Stomach (tissue), 4 donors: ENCODE measurements around the gene TUBE1.

Experiments used
- CTCF ChIP-seq, 7 experiments: fragments of 450-650 bp in 4 of 7; fragments of 200-600 bp in 3 of 7; sonication (generic) in 3 of 7; IDR thresholded peaks; one replicate each; pipeline ENCODE4 v1.5.1; 2016 to 2019; ENCODE audit warnings: antibody characterized with exemption in 7 of 7, control low read depth in 2 of 7, mild to moderate bottlenecking in 1 of 7
- POLR2AphosphoS5 ChIP-seq, 3 donors: sonication (generic); formaldehyde crosslinking; IDR thresholded peaks; one replicate each; pipeline ENCODE4 v1.6.1; 2016; ENCODE audit warnings: antibody characterized with exemption in 3 of 3

- no peak for TF ChIP-seq CTCF (IDR thresholded peaks at IDR 0.05)
- TF ChIP-seq POLR2AphosphoS5 (IDR thresholded peaks at IDR 0.05) = no peak
Observed at GRCh38 chr6:112039431-112039770, 47.9 kb downstream of the TUBE1 start.
